ENCODE measurements around the gene RCAN2. TPM values are rescaled to one million over a fixed set of nuclear protein-coding genes. Genes with fewer than 3 reads are reported as not detected.

Gene RCAN2
- total RNA-seq, 1 experiment from 2014 or later, result 0.05 TPM

GRCh38 chr6:46221222-46221793, 269.9 kb downstream of the RCAN2 start:
- intact Hi-C loops (cut with micrococcal nuclease; ENCODE audit: unreplicated experiment), result loop anchor here (1.0 to 5.0 kb wide), 3 partner anchors 129 to 406 kb away; no protein-coding TSS in a partner anchor
- CTCF ChIA-PET, result no interaction called here
- no peak for TF ChIP-seq SIN3A (IDR thresholded peaks at IDR 0.05; ENCODE audit: borderline replicate concordance, insufficient read depth, low read depth, low read length)
- TF ChIP-seq REST (IDR thresholded peaks at IDR 0.05; ENCODE audit: insufficient read depth in 1 of 2, low read depth in 2 of 2, low read length in 1 of 2), result no peak
- no peak for TF ChIP-seq TCF7L2 (IDR thresholded peaks at IDR 0.05; ENCODE audit: low read depth, low read length)
- peak; percentile 75; the same call in 1 of the 2 replicates for TF ChIP-seq CTCF (IDR thresholded peaks at IDR 0.05)
- peak; percentile 33 for DNase-seq (ENCODE audit: low read depth, low spot score)
- ATAC-seq, result peak; percentile 80; the same call in 1 of the 2 replicates
- Histone ChIP-seq H3K27ac (ENCODE audit: low read length) (no peak overlapping the region), H3K9me3 (ENCODE audit: control insufficient read depth, insufficient read depth, low read depth, low read length) (no peaks in the 10 kb centered on the region), H3K27me3 (ENCODE audit: control insufficient read depth, insufficient read depth, low read length) (0 out of 2 replicates have a peak, but pooled peaks cover 2% of the 10 kb centered on the region), H3K36me3 (ENCODE audit: control insufficient read depth, insufficient read depth, low read length) (no peaks in the 10 kb centered on the region), H3K4me1 (ENCODE audit: control insufficient read depth, insufficient read depth, low read length) (no peaks in the 10 kb centered on the region), H3K4me3 (ENCODE audit: low read depth in 2 of 2, low read length in 2 of 2) (no peak overlapping the region)
- no TSS peak for BruUV-seq (replicated peaks)
- in situ Hi-C loops (cut with HindIII; ENCODE audit: low pct_unique_long_range_greater_than_20kb, low sequenced_read_pairs), result no loop called here
- POLR2A ChIA-PET, result no interaction called here

- 0 out of 2 replicates have a peak, but pooled peaks cover 2% of the 10 kb centered on the region for H3K27me3 ChIP-seq (ENCODE audit: control insufficient read depth, insufficient read depth, low read length)
- CTCF ChIA-PET, result no interaction called here
- no peak for TF ChIP-seq SIN3A (IDR thresholded peaks at IDR 0.05; ENCODE audit: borderline replicate concordance, insufficient read depth, low read depth, low read length)
- no peak for TF ChIP-seq TCF7L2 (IDR thresholded peaks at IDR 0.05; ENCODE audit: low read depth, low read length)
- TF ChIP-seq REST (IDR thresholded peaks at IDR 0.05; ENCODE audit: insufficient read depth in 1 of 2, low read depth in 2 of 2, low read length in 1 of 2), result no peak
- TF ChIP-seq POLR2AphosphoS5 (IDR thresholded peaks at IDR 0.05; ENCODE audit: low read depth, low read length), result no peak
- no peak for TF ChIP-seq CTCF (IDR thresholded peaks at IDR 0.05)
These were observed 270.7 kb downstream of the RCAN2 start for GRCh38 chr6:46220352-46221221.

More at GRCh38 chr6:46220352-46221221, 270.7 kb downstream of the RCAN2 start:
- Histone ChIP-seq H3K4me1 (ENCODE audit: control insufficient read depth, insufficient read depth, low read length) (no peaks in the 10 kb centered on the region), H3K4me3 (ENCODE audit: low read depth in 2 of 2, low read length in 2 of 2) (no peak overlapping the region), H3K9me3 (ENCODE audit: control insufficient read depth, insufficient read depth, low read depth, low read length) (no peaks in the 10 kb centered on the region), H3K27ac (ENCODE audit: low read length) (no peak overlapping the region), H3K36me3 (ENCODE audit: control insufficient read depth, insufficient read depth, low read length) (no peaks in the 10 kb centered on the region)
- POLR2A ChIA-PET, result no interaction called here
- DNase-seq (ENCODE audit: low read depth, low spot score), result no peak
- BruUV-seq (replicated peaks), result no TSS peak
- intact Hi-C loops (cut with micrococcal nuclease; ENCODE audit: unreplicated experiment), result loop anchor here (1.0 to 5.0 kb wide), 3 partner anchors 128 to 407 kb away; no protein-coding TSS in a partner anchor
- ATAC-seq, result no peak
- in situ Hi-C loops (cut with HindIII; ENCODE audit: low pct_unique_long_range_greater_than_20kb, low sequenced_read_pairs), result no loop called here
